Right atrium auricular region (tissue), 2 donors: ENCODE results near the gene NDUFA11. TPM values are rescaled to one million over a fixed set of nuclear protein-coding genes. Genes with fewer than 3 reads are reported as not detected.

Experiments
- DNase-seq: peaks from one replicate; pipeline ENCODE4 v3.0.0-alpha.2; 2019; ENCODE audit warnings: low spot score
- H3K27ac ChIP-seq, 2 donors: fragments of 200-600 bp; sonication (generic); 1 replicate in 1 of 2; 2 replicates in 1 of 2; pipeline ENCODE4 v1.5.1; 2016 to 2019
- H3K27me3 ChIP-seq, 2 donors: fragments of 200-600 bp; sonication (generic); one replicate each; pipeline versions ENCODE4 v1.5.1 to v1.6.0; 2017 to 2019
- H3K36me3 ChIP-seq: fragments of 200-600 bp; sonication (generic); one replicate; pipeline ENCODE4 v1.5.1; 2016
- H3K4me1 ChIP-seq, 2 donors: fragments of 200-600 bp; sonication (generic); one replicate each; pipeline versions ENCODE4 v1.5.1 to v1.6.0; 2017 to 2019
- H3K4me3 ChIP-seq, 2 donors: fragments of 200-600 bp; sonication (generic); 1 replicate in 1 of 2; 2 replicates in 1 of 2; pipeline ENCODE4 v1.5.1; 2017 to 2019; ENCODE audit warnings: mild to moderate bottlenecking in 1 of 2, moderate library complexity in 1 of 2
- H3K9me3 ChIP-seq, 2 donors: fragments of 200-600 bp; sonication (generic); one replicate each; pipeline ENCODE4 v1.5.1; 2019
- CTCF ChIP-seq, 2 donors: fragments of 200-600 bp; sonication (generic); IDR thresholded peaks; one replicate each; pipeline ENCODE4 v1.5.1; 2019; ENCODE audit warnings: antibody characterized with exemption in 2 of 2
- total RNA-seq, 2 donors: library from RNA; depleted of rRNA; stranded (reverse); fragments of >200 nt; gene quantifications; one replicate each; pipeline ENCODE4 v1.1.0, GENCODE V29; 2016

The NDUFA11 gene
- total RNA-seq, 2 donors from 2014 or later: 368 to 648 TPM

GRCh38 chr19:5913739-5914357 is 10.3 kb upstream of the NDUFA11 start, which contains the start of gene CAPS:
TSS of gene CAPS (plus strand) at chr19:5914254. CDS start at chr19:5914407, 153 bp downstream.
- no peak for TF ChIP-seq CTCF (IDR thresholded peaks at IDR 0.05)
- peak within 1 kb of the TSS; percentile 59 to 78 for H3K27ac ChIP-seq
- no peak within 1 kb of the TSS for H3K4me3 ChIP-seq
- no peaks in the 10 kb centered on the region for H3K27me3 ChIP-seq
- H3K36me3 ChIP-seq: peaks cover 31% of the 10 kb centered on the region
- H3K9me3 ChIP-seq: no peaks in the 10 kb centered on the region
- peaks cover 0 to 30% of the 10 kb centered on the region in 2 donors for H3K4me1 ChIP-seq
- no peak for DNase-seq

- Histone ChIP-seq H3K36me3 (peaks cover 7% of the 10 kb centered on the region), H3K4me1 (peaks cover 0 to 27% of the 10 kb centered on the region in 2 donors), H3K4me3 (no peak overlapping the region), H3K9me3 (no peaks in the 10 kb centered on the region), H3K27ac (no peak overlapping the region), H3K27me3 (no peaks in the 10 kb centered on the region)
- no peak for DNase-seq
- TF ChIP-seq CTCF (IDR thresholded peaks at IDR 0.05): no peak
Measured at GRCh38 chr19:5911366-5911765, 7.8 kb upstream of the NDUFA11 start.

GRCh38 chr19:5910638-5910907 is 7.0 kb upstream of the NDUFA11 start:
- no peak for DNase-seq
- Histone ChIP-seq H3K27ac (no peak overlapping the region), H3K36me3 (peaks cover 5% of the 10 kb centered on the region), H3K9me3 (no peaks in the 10 kb centered on the region), H3K4me3 (no peak overlapping the region), H3K27me3 (no peaks in the 10 kb centered on the region), H3K4me1 (peaks cover 0 to 26% of the 10 kb centered on the region in 2 donors)
- no peak for TF ChIP-seq CTCF (IDR thresholded peaks at IDR 0.05)

- no peak for TF ChIP-seq CTCF (IDR thresholded peaks at IDR 0.05)
Measured at GRCh38 chr19:5908773-5909442, 5.3 kb upstream of the NDUFA11 start.

GRCh38 chr19:5907241-5907640 is 3.7 kb upstream of the NDUFA11 start:
- H3K27ac ChIP-seq: no peak overlapping the region
- no peak for DNase-seq
- no peaks in the 10 kb centered on the region for H3K9me3 ChIP-seq
- H3K27me3 ChIP-seq: no peaks in the 10 kb centered on the region
- no peak overlapping the region for H3K4me3 ChIP-seq
- no peak for TF ChIP-seq CTCF (IDR thresholded peaks at IDR 0.05)
- peaks cover 2% of the 10 kb centered on the region for H3K36me3 ChIP-seq
- H3K4me1 ChIP-seq: peaks cover 0 to 25% of the 10 kb centered on the region in 2 donors

More at GRCh38 chr19:5908773-5909442, 5.3 kb upstream of the NDUFA11 start:
- Histone ChIP-seq H3K27me3 (no peaks in the 10 kb centered on the region), H3K36me3 (no peaks in the 10 kb centered on the region), H3K9me3 (no peaks in the 10 kb centered on the region), H3K4me3 (no peak overlapping the region), H3K4me1 (peaks cover 0 to 17% of the 10 kb centered on the region in 2 donors), H3K27ac (no peak overlapping the region)
- no peak for DNase-seq
